COLO829 (cell line): ENCODE measurements around the gene CD79B.
"Not testable (repeated sequence)": the region's sequence is repeated elsewhere in the genome, so short reads cannot be mapped to it uniquely, and the experiment has no call there.

ENCODE experiments used
- DNase-seq: peaks from one replicate; pipeline ENCODE4 v3.0.0; 2012; ENCODE audit warnings: low spot score

The CD79B gene

DNA sequence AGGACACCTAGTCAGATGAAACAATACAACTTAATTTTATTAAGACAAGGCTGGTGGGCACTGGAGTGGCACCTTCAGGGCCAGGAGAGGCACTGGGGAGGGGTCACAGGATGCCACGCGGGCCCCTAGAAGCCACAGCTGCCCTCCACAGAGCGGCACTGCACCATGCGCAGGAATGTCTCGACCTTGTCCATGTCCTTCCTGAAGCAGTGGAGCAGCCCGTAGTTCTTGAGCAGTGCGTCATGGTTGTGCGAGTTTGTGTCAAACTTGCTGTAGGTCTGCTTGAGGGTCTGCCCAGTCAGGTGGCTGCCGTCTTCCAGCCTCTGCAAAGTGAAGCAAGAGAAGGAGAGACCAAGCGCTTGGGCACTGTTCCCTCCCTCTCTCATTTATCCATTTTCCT lies 22.5 kb downstream of the CD79B start:
- DNase-seq: not testable (repeated sequence)

DNA sequence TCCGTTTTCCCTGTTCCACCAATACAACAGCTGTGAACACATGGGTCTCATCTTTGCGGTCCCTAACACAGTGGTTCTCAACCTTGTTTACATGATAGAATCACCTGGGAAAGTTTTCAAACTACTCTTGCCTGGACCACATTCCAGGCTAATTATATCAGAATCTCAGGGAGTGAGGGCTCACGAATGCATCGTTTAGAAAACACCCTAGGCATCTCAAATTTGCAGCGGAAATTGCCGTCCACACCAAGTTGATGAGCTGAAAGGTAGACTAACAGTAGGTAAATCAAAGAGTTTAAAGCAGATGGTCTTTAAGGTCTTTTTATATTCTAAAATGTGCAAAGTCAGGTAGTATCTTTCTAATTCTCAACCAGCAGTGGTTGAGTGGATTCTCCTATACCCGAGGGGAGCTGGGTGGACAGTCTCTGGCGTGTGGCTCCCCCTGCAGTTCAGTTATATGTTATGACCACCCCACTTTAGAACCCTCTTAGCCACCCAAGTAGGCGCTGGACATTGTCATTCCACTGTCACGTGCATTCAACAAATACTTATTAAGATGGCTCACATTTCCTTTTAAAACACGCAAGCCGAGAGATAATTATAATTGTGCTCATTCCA lies 24.9 kb downstream of the CD79B start:
- not testable (repeated sequence) for DNase-seq

DNA sequence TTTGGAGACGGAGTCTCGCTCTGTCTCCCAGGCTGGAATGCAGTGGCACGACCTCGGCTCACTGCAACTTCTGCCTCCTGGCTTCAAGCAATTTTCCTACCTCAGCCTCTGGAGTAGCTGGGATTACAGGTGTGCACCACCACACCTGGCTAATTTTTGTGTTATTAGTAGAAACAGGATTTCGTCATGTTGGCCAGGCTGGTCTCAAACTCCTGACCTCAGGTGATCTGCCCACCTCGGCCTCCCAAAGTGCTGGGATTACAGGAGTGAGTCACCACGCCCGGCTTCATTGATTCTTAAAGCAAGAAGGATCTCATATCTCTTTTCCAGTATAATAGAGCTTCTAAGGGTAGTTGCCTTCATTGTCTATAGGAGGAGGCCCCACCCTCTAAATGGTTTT lies 27.3 kb downstream of the CD79B start:
- not testable (repeated sequence) for DNase-seq

DNA sequence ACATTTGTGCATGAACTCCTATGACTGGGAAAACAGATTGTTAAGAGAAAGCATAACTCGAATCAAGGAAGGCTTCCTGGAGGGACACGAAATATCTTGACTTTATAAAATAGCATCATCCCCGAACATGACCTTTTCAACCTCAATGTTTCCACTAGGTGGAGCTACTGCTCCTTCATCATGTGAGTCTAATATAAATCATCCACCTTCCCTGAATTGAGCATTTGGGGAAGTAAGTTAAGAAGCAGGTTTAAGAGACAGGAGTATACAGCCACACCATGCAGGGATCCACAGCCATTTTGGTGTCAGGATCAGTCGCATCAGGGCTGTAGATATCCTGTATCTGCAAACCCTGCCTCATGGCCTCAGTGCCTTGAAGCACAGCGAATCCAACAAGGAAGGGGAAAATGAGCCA lies 28.3 kb downstream of the CD79B start:
- DNase-seq: not testable (repeated sequence)

DNA sequence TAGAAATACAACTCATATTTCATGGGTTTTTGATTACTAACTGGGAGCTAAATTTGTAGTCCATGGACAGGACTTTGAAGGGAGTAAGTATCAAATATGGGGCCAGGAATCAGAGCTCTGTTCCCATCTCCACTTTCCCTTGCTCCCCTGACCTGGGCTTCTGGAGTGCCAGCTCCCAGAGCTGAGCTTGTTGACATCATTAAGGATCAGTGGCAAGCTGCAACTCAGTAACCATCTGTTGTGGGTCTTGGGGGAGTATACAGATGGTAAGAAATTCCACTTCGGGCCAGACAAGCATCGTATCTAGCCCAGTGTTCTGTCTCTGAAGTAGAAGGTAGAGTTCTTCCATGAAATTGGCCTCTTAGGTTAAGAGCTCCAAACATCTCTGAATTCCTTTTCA lies 30.2 kb downstream of the CD79B start:
- not testable (repeated sequence) for DNase-seq

DNA sequence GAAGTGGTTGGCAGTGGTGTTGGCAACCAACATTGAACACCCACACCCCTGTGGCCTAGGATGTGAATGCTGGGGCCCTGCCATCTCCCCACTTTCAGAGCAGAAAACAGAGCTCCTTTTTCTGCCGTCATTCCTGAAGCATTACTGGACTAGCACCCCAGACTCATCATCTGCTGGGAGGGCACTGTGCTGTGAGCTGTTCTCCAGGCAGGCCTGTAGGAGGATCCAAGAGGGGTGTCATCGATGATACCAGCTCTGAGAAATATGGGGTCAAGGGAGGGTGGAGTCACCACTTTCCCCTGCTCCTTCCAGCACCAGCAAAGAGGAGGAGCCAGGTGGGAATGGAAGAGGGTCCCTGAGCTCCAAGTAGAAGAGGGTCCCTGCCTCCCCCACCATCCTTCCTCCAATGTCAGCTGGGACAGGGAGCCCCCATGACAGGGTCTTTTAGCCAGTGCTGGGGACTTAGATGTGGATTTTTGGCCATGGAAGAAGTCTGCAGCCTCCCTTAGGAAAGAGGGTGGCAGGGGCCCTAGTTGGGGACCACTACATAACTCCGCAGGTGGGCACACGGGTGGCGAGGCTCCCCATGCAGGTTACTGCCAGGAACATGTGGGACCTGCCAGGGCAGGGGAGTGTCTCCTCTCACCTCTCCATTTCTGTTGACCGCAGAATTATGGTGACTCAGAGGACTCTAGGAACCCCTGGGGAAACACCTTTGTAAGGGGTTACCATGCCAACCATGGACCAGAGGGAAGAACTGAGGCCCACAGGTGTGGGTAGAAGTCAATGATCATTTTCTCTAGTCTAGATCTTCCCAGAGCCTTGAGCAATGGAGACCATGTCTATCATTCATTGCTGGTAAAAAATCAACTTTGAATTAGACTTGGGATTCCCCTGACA lies 33.0 kb downstream of the CD79B start:
- not testable (repeated sequence) for DNase-seq

DNA sequence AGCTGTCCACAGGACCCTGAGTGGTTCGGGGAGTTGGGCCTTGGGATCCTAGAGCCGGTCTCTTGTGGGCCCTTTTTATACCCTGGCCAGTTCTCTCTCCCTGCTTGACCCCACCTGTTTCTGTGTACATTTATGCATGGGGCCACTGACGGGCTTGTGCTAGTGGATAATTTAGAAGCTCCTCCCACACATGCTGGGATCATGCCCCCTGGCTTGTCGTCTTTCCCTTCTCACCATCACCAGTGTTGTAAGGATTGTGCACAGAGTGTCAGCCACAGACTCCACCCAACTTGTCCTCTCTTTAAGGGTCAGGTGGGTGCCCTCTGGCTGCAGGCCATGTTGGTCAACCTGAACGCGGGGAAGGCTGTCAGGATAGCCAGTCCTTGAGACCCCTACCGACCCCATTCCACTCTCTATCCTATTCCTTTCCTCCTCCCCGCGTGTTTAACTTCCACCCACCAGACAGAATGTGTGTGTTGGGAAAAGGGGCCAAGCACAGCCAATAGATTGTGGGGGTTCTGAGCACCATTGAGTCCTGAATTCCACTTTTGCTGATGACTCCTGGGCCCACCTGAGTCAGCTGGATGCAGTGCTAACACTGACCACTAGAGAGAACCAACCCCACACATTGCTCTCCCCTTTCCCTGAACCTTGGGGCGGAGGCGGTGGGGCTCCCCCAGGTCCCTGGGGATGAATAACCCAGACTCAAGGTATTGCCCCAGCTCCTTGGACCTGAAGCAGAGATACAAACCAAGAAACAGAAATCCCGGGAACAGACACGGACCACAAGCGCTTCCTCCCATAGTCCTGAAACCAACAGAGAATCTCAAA lies 35.4 kb downstream of the CD79B start, which contains the start of gene CSH1:
Gene CSH1, minus strand, starts transcription at position 51 of the 831 bp plus-strand sequence. CDS start 63 bp downstream, outside the sequence.
- not testable (repeated sequence) for DNase-seq

DNA sequence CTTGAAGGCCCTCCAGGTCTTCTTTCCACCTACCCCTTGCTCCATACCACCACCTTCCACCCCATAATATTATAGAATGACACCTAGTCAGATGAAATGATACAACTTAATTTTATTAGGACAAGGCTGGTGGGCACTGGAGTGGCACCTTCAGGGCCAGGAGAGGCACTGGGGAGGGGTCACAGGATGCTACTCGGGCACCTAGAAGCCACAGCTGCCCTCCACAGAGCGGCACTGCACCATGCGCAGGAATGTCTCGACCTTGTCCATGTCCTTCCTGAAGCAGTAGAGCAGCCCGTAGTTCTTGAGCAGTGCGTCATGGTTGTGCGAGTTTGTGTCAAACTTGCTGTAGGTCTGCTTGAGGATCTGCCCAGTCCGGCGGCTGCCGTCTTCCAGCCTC lies 37.3 kb downstream of the CD79B start:
- DNase-seq: not testable (repeated sequence)

DNA sequence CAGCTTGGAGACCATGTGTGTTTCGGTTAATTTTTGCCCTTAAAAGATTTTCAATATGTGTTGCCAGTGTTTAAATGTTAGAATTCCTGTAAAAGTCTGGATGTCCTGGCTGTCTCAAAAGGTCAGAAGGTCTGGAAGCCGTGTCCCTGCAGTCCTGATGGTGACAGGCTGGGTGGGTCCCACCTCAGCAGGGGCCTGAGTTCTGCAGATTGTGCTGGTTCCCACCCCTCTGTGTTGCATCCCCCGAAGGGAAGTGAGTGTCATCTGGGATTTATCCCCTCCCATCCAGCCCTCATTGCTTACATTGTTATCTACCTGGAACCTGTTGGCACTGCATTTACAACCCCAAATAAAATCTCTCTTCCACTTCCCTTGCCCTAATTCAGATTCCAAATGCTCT lies 38.1 kb downstream of the CD79B start:
- DNase-seq: not testable (repeated sequence)

DNA sequence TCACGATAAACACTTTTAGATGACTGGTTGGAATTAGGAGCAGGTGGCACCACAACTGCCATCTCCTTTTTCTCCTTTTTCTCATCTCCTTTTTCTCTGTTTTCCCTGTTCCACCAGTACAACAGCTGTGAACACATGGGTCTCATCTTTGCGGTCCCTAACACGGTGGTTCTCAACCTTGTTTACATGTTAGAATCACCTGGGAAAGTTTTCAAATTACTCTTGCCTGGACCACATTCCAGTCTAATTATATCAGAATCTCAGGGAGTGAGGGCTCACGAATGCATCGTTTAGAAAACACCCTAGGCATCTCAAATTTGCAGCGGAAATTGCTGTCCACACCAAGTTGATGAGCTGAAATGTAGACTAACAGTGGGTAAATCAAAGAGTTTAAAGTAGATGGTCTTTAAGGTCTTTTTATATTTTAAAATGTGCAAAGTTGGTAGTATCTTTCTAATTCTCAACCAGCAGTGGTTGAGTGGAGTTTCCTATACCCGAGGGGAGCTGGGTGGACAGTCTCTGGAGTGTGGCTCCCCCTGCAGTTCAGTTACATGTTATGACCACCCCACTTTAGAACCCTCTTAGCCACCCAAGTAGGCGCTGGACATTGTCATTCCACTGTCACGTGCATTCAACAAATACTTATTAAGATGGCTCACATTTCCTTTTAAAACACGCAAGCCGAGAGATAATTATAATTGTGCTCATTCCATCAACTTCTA lies 39.7 kb downstream of the CD79B start:
- not testable (repeated sequence) for DNase-seq

DNA sequence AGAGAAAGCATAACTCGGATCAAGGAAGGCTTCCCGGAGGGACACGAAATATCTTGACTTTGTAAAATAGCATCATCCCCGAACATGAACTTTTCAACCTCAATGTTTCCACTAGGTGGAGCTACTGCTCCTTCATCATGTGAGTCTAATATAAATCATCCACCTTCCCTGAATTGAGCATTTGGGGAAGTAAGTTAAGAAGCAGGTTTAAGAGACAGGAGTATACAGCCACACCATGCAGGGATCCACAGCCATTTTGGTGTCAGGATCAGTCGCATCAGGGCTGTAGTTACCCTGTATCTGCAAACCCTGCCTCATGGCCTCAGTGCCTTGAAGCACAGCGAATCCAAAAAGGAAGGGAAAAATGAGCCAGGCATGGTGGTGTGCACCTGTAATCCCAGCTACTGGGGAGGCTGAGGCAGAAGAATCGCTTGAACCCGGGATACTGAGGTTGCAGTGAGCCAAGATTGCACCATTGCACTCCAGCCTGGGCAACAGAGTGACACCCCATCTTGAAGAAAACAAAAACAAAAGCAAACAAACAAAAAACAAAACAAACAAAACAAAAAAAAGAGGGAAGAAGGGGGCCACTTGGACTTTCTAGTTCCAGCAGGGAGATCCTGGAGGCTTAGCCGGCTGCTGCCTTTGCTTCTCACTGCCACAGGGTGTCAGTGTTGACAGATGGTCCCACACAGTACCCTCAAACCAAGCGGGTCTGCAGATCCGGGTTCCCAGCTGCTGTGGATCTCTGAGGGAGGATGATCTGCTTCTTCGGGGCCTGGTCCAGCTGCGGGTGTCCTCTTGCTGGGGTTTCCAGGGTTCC lies 42.9 kb downstream of the CD79B start:
- not testable (repeated sequence) for DNase-seq

DNA sequence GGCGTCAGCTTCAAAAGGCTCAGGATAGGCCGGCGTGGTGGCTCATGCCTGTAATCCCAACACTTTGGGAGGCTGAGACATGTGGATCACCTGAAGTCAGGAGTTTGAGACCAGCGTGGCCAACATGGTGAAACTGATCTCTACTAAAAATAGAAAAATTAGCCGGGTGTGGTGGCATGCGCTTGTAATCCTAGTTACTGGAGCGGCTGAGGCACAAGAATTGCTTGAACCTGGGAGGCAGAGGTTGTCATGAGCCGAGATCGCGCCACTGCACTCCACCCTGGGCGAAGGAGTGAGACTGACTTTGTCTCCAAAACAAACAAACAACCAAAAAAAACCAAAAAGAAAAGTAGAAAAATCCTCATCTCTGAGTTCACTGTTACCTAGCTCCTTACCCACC lies 47.0 kb downstream of the CD79B start:
- DNase-seq: not testable (repeated sequence)

DNA sequence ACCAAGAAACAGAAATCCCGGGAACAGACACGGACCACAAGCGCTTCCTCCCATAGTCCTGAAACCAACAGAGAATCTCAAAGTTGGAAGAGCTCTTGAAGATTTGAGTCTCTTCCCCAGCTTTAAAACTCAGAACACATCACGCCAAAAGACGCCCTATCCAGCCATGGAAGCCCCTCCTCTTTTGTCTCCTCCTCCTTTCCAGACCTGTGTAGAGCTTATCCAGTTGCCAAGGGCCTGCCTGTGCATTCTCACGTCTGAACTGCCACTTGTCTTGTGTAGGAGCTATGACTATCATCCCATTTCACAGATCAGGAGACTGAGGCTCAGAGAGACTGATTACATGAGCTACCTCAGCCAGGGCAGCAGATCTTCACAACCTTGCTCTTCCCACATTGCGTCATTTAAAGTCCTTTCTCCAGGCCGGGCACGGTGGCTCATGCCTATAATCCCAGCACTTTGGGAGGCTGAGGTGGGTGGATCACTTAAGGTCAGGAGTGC lies 49.5 kb downstream of the CD79B start:
- not testable (repeated sequence) for DNase-seq

DNA sequence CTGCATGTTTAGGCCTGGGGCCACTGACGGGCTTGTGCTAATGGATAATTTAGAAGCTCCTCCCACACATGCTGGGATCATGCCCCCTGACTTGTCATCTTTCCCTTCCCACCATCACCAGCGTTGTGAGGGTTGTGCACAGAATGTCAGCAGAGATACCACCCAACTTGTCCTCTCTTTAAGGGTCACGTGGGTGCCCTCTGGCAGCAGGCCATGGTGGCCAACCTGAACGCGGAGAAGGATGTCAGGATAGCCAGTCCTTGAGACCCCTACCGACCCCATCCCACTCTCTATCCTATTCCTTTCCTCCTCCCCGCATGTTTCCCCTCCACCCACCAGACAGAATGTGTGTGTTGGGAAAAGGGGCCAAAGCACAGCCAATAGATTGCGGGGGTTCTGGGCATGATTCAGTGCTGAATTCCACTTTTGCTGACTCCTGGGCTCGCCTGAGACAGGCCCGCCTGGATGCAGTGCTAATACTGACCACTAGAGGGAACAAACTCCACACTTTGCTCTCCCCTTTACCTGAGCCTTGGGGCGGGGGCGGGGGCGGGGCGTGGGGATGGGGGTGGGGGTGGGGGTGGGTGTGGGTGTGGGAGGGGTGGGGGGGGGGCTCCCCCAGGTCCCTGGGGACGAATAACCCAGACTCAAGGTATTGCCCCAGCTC lies 50.1 kb downstream of the CD79B start, which contains the start of gene GH2:
Gene GH2, minus strand, starts transcription at position 10 of the 667 bp plus-strand sequence. CDS start 143 bp downstream, outside the sequence.
- DNase-seq: peak; percentile 79

DNA sequence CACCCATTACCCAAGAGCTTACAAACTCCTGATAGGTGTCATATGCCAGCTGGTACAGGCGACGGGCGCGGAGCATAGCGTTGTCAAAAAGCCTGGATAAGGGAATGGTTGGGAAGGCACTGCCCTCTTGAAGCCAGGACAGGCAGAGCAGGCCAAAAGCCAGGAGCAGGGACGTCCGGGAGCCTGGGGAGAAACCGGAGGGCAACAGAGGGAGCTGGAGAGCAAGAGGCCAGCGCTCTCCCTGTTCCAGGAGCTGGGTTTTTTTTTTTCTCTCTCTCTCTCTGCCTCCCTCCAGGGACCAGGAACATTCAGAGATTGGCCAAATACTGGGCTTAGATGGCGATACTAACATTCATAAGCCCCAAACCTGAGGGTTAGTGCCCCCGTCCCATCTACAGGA lies 50.8 kb downstream of the CD79B start:
- not testable (repeated sequence) for DNase-seq

DNA sequence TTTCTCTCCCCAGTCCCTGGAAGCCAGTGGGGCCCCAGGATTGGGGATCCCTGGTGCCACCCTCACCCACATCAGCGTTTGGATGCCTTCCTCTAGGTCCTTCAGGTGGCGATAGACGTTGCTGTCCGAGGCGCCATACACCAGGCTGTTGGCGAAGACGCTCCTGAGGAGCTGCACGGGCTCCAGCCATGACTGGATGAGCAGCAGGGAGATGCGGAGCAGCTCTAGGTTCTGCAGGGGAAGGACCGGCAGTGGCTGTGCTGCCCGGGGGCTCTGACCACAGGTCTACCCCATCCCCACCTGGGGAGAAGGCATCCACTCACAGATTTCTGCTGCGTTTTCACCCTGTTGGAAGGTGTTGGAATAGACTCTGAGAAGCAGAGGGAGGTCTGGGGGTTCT lies 51.4 kb downstream of the CD79B start:
- no peak for DNase-seq
